T-helper 17 cell (primary cell): Measurements from ENCODE around the gene RAB36. TPM values are rescaled to one million over a fixed set of nuclear protein-coding genes. Genes with fewer than 3 reads are reported as not detected.
A peak's percentile ranks its signal among the peaks of the same experiment; 100 is the strongest.

Source experiments
- ATAC-seq: fragments of 150-1000 bp; cut with Tn5 transposase; 2 replicates; pipeline ENCODE4 v1.10.0; 2021; ENCODE audit warnings: mild to moderate bottlenecking, moderate library complexity
- DNase-seq, 3 donors: peaks; one replicate each; pipeline versions ENCODE4 v3.0.0 to v3.0.0-alpha.2; 2020 to 2021
- H3K9me3 ChIP-seq: one replicate; pipeline ENCODE4 v1.7.0; 2013; ENCODE audit warnings: low read length, mild to moderate bottlenecking; ENCODE audit not compliant: control insufficient read depth, poor library complexity, severe bottlenecking
- H3K27ac Mint-ChIP-seq: one replicate; pipeline ENCODE4 v1.8.0; 2022; ENCODE audit warnings: mild to moderate bottlenecking, moderate library complexity, mixed read lengths
- H3K27me3 Mint-ChIP-seq: one replicate; pipeline ENCODE4 v1.8.0; 2022; ENCODE audit warnings: mixed read lengths
- H3K36me3 Mint-ChIP-seq: one replicate; pipeline ENCODE4 v1.8.0; 2022; ENCODE audit warnings: low read depth, mixed read lengths
- H3K4me1 Mint-ChIP-seq: one replicate; pipeline ENCODE4 v1.8.0; 2022; ENCODE audit warnings: mild to moderate bottlenecking, mixed read lengths
- H3K4me3 Mint-ChIP-seq: one replicate; pipeline ENCODE4 v1.8.0; 2022; ENCODE audit warnings: mild to moderate bottlenecking, moderate library complexity, mixed read lengths
- total RNA-seq, 4 donors: library from RNA in 2 of 4; stranded (reverse) in 2 of 4; gene quantifications; one replicate each; pipeline ENCODE4 v1.2.3 and lab custom pipeline; 2022 to 2026

RAB36 gene
- total RNA-seq, 2 donors from 2014 or later, result 1.1 to 2.4 TPM

DNA sequence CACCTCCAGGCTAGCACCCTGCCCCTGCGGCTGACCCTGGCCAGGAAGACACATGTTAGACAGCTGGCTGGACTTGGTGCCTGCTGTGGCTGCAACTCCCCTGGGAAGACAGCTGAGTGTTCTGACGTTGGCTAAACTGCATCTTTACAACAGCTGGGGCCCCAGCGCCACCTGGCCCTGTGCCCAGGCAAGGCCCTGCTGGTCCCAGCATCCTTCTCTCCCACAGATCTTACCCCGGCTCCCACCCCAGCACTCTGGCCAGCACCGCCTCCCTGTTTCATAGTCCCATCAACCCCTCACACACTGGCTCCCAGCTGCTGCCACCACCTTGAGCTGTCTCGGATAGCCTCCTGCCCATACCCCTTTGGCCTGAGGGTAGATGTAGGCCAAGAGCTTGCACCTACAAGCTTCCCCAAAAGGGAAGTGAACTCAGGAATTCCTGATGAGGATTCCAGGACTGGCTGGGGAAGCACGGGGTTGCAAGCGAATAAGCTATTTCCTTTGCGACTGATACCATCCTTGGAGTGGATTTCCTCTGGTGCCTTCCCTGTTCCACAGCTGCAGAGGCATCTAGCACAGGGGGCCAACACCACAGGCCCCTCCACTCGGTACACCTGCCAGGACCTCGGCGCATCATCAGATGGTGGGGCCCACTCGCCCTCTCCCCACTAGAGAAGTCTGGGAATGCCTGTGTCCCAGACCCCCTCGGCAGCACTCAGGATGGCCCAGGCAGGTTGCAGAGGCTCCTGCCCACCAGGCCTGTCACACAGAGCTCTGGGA, 32.0 kb upstream of the RAB36 start:
- H3K4me1 Mint-ChIP-seq, result no peaks in the 10 kb centered on the region
- no peaks in the 10 kb centered on the region for H3K27me3 Mint-ChIP-seq
- ATAC-seq, result no peak
- H3K9me3 ChIP-seq, result no peaks in the 10 kb centered on the region
- peaks cover 2% of the 10 kb centered on the region for H3K36me3 Mint-ChIP-seq
- no peak overlapping the region for H3K27ac Mint-ChIP-seq
- no peak overlapping the region for H3K4me3 Mint-ChIP-seq
- no peak for DNase-seq

DNA sequence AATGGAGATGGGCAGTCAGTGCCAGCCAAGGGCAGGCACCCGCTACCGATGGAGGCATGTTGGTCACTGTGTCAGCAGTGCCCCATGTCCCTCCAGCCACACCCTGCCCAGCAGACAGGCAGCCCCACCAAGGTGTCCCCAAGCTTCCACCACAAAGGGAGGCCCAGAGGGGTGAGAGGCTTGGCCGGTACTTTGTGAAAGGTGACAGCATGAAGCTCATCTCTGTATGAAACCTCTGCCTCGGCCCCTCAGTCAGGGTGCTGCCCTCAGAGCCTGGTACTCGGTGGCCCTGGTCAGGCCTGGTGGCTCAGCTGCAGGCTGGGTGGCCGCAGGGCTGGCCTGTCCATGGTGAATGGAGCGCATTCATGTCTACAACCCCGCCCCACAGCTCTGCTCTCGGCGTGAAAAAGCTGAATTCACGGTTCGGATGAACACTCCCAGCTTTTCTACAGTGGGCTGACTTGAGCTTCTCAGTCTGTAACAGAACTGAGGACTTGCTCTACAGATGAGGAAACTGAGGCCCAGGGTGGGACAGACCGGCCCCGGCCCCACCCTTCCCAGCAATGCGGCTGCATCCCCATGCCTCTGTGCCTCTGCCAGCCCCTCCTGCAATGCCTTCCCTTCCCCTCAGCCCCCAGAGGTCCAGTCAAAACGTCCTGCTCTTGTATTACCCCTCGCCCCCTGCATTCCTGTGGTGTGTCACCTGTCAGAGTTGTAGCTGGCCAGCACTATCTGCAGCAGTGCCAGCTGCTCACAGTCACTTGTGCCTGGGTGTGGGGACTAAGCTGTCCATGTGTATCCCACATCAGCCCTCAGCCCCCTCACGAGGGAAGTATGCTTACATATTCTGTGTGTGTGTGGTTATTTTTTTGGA, 31.2 kb upstream of the RAB36 start:
- ATAC-seq (no peak), DNase-seq (no peak)
- H3K9me3 ChIP-seq, result no peaks in the 10 kb centered on the region
- no peaks in the 10 kb centered on the region for H3K4me1 Mint-ChIP-seq
- no peak overlapping the region for H3K4me3 Mint-ChIP-seq
- no peaks in the 10 kb centered on the region for H3K27me3 Mint-ChIP-seq
- H3K27ac Mint-ChIP-seq, result no peak overlapping the region
- peaks cover 2% of the 10 kb centered on the region for H3K36me3 Mint-ChIP-seq

DNA sequence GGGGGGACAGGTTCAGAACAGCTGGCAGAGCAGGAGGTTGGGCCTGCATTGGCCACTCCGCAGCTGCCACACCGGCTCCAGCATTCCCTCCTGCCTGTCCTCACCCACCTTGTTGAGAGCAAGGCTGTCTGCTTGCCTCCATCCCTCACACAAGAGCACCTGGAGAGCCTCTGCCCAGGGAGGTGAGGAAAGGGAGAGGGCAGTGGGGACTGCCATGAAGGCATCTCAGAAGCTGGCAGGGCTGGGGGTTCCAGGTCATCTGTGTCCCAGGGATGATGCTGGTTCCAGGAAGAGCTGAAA, 30.6 kb upstream of the RAB36 start:
- Mint-ChIP-seq H3K4me3 (no peak overlapping the region), H3K27ac (no peak overlapping the region), H3K4me1 (peaks cover 4% of the 10 kb centered on the region), H3K27me3 (no peaks in the 10 kb centered on the region), H3K36me3 (peaks cover 2% of the 10 kb centered on the region)
- no peak for DNase-seq
- no peak for ATAC-seq
- no peaks in the 10 kb centered on the region for H3K9me3 ChIP-seq

DNA sequence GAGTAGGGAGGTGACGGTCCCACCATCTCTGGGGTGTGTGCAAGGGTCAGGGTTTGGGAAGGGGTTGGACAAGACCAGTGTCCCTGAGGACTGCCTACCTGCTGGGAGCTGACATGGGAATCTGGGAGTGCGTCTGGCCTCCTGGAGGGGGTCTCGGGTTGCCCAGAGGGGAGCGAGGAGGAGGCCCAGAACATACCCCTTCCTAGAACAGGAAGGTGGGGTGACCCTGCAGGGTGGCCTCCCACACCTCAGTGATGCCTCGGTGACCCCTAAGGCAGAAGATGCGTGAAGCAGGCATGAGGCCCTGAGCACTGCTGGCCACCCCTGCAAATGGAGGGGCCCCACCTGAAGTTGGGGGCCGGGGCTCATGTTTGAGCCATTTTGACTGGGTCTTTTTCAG, 29.9 kb upstream of the RAB36 start:
- Mint-ChIP-seq H3K4me1 (peaks cover 6% of the 10 kb centered on the region), H3K36me3 (peaks cover 2% of the 10 kb centered on the region), H3K27ac (no peak overlapping the region), H3K4me3 (no peak overlapping the region), H3K27me3 (no peaks in the 10 kb centered on the region)
- DNase-seq, result no peak
- ATAC-seq, result no peak
- no peaks in the 10 kb centered on the region for H3K9me3 ChIP-seq

DNA sequence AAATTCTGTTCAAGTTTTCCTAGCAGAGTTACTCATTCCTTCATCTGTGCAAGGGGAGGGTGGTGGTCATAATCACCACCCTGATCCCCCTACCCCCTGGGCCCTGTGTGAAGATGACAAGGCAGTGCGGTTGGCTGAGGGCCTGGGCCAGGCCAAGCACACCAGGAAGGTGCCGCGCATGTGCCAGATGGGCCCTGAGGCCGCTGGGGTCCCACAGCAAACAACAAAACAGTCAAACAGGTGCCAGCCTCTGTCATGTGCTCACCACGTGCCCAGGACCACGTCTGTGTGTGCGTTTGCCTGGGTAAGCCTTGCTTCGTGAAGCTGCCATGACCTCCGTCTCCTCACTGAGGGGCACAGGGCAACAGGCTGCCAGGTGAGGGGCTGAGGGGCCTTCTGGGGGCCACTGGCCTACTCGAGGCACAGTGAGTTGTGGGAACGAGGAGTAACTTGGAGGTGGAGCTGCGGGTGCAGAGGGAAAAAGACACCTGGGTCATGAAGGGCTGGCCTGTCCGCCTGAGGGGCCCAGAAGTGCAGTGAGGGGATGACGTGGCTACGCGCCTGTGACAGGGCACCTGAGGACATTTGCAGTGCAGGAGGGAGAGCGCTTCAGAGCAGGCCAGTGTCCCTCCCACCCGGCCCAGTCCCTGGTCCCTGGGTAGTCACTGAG, 29.3 kb upstream of the RAB36 start:
- no peak overlapping the region for H3K4me3 Mint-ChIP-seq
- H3K4me1 Mint-ChIP-seq, result peaks cover 6% of the 10 kb centered on the region
- no peak for DNase-seq
- no peaks in the 10 kb centered on the region for H3K27me3 Mint-ChIP-seq
- H3K9me3 ChIP-seq, result no peaks in the 10 kb centered on the region
- ATAC-seq, result no peak
- H3K27ac Mint-ChIP-seq, result no peak overlapping the region
- H3K36me3 Mint-ChIP-seq, result peaks cover 2% of the 10 kb centered on the region

DNA sequence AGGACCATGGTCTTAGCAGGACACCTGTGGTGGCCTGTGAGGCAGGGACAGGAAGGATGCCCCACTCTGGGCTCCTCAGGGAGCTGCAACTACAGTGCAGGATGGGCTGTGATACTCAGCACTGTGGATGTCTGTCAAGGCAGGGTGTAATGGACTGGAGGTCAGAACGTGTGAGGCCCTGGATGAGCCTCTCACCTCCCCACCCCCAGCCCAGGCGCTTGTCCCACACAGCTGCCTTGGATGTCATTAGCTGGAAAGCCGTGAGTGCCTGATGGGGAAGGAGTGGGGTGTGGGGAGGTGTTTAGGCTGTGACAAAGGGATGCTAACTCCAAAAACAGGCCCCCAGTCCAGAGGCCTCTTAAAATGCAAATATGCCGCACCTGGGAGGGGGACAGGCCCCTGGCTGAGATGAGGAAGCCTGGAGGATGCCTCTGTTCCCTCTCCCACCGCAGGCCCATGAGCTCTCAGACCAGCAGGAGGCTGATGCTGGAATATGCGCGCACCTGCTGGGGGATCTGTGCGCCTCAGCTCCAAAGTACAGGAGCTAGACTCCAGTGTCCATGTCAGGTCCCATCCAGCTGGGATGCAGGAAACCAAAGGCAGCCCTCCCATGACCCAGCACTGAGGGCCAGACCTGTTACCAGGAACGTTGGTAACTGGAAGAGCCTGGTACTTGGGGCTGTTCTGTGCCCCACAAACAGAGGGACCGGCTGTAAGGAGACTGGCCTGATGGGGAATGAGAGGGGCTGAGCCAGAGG, 28.6 kb upstream of the RAB36 start:
- H3K27me3 Mint-ChIP-seq, result no peaks in the 10 kb centered on the region
- no peaks in the 10 kb centered on the region for H3K9me3 ChIP-seq
- no peak for ATAC-seq
- no peak overlapping the region for H3K27ac Mint-ChIP-seq
- peaks cover 2% of the 10 kb centered on the region for H3K36me3 Mint-ChIP-seq
- peaks cover 6% of the 10 kb centered on the region for H3K4me1 Mint-ChIP-seq
- no peak for DNase-seq
- H3K4me3 Mint-ChIP-seq, result no peak overlapping the region

DNA sequence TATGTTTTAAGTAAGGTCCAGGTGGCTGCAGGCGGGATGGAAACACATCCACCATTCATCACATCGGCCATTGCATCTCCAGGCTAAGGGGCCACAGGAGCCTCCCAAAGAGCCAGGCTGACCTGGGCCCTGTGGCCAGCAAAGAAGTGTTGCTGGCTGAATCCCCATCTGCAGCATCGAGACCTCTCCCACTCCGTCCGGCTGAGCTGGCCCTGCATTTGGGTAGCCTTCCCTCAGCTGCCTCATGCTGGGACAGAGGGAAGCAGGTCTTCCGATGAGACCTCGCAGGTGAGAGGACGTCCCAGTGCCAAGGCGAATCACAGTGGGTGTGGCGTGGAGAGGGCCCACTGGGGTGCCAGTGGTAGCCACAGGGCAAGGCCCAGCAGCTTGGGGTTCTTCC, 28.0 kb upstream of the RAB36 start:
- Mint-ChIP-seq H3K27ac (no peak overlapping the region), H3K36me3 (peaks cover 2% of the 10 kb centered on the region), H3K4me1 (peaks cover 6% of the 10 kb centered on the region), H3K27me3 (no peaks in the 10 kb centered on the region), H3K4me3 (no peak overlapping the region)
- no peak for ATAC-seq
- no peak for DNase-seq
- no peaks in the 10 kb centered on the region for H3K9me3 ChIP-seq

DNA sequence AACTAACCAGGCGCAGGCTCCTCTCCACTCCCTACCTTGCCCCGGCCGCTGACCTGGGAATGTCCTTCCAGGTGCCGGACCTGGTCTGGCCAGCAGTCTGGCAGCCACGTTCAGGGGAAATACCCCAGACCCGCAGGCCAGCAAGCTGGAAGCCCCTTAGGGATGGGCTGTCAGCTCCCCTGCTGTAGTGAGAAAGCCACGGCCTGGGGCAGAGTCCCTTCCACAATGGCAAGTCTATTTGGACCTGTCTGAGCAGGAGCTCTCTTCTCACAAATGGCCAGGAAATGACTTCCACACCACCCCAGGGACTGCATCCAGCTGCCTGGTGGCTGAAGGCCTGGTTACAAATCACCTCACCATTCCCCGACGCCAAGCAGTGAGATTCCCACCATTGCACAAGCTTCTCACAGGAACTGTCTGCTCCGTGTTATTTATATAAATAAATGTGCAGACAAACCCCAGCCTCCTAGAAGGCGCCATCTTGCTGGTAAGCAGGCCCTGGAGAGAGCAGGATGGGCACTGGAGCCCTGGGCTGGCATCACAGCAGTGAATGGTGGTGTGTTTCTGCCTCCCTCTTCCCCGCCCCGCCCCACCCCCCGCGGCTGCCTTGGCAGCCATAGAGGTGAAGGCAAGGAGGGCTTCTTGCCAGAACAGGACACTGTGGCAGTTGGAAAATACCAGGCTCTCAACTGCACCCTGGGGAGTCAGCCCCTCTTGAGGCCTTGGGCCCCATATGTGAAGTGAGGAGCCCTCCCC, 27.2 kb upstream of the RAB36 start:
- H3K27ac Mint-ChIP-seq, result peak overlapping the region; percentile 85

DNA sequence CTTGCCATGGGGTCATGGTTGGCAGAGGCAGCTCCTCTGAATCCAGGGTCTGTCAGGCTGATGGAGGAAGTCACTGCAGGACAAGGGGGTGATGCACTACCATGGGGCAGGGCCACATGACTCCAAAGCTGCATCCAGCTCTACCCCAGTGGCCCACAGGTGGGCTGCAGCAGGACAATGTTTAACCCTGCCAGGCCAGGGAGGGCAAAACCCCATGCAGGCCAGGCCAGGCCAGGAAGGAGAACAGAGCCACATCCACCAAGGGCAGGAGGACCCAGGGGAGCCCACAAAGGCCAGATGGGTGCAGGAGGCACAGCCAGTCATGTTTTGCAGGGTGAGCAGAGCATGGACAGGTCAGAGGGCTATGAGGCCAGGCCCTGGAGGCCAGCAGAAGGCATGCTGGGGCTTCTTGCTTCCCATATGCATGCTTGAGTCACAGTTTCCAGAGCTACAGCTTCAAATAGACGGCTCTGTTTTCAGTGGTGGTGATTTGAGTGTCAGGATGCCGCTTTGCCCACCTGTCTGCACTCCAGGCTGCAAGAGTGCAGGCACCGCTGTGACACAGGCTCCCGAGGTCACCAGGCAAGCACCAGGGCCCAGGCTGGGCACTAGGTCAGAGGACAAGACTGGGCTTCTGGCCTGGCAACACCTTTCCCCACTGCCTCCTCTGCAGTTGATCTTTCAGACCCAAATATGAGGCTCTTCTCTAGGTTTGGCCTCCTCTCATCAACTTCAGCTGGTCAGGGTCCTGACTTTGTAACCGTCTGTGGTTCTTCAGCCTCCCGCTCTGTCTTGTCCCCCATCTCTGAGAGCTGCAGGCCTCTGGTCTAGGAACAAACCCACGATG, 26.4 kb upstream of the RAB36 start:
- peak overlapping the region; percentile 85 for H3K27ac Mint-ChIP-seq

More for the DNA sequence above, 27.2 kb upstream of the RAB36 start:
- Mint-ChIP-seq H3K27me3 (peaks cover under 1% of the 10 kb centered on the region), H3K4me3 (no peak overlapping the region), H3K4me1 (peaks cover 6% of the 10 kb centered on the region), H3K36me3 (peaks cover 2% of the 10 kb centered on the region)
- no peaks in the 10 kb centered on the region for H3K9me3 ChIP-seq
- no peak for DNase-seq
- ATAC-seq, result no peak

DNA sequence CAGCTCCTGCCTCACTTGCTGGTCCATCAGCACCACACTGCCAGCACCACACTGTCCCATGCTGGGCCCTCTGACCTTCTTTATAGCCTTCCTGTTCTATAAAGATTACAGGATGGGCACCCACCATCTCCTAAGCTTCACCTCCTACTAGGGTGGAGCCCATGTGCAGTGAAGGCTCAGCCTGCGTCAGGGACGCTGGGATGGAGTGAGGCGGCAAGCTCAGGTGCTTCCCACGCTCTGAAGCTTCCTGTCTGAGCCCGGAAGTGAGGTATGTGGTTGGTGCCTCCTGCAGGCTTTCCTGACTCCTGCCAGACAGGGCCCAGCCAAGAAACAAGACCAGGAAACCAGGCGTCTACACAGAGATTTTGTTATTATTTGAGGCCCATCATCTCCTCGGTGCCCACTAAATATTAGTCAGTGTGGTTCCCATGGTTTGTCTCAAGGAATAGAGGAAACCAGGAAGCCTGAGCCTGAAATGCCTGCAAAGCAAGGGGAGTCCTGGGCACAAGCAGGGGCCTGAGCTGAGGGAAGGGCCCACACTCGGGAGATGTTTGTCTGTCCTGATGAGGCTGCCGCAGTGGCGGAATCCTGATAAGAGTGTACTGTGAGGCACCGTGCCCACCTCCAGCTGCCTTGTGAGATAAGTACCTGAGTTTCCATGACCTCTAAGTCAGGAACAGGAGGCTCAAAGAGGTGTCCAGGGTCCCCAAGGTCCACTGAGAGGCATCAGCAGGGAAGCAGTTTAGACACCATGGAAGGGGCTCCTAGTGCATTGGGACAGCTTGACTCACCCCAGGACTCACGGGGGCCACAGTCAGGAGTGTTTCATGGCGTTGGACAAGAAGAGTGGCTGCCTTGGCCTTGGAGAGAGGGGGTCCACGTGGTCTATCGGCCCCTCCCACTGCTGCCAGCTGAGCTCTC, 25.5 kb upstream of the RAB36 start:
- peak overlapping the region; percentile 65 for H3K4me3 Mint-ChIP-seq
- ATAC-seq (peak; percentile 95), DNase-seq (peak; percentile 24 to 39 (median 31))
- H3K36me3 Mint-ChIP-seq, result peaks cover 2% of the 10 kb centered on the region
- H3K27ac Mint-ChIP-seq, result peak overlapping the region; percentile 85
- no peaks in the 10 kb centered on the region for H3K9me3 ChIP-seq
- peaks cover 4% of the 10 kb centered on the region for H3K27me3 Mint-ChIP-seq
- peaks cover 6% of the 10 kb centered on the region for H3K4me1 Mint-ChIP-seq

More for the DNA sequence above, 26.4 kb upstream of the RAB36 start:
- peaks cover 2% of the 10 kb centered on the region for H3K36me3 Mint-ChIP-seq
- peak overlapping the region; percentile 65 for H3K4me3 Mint-ChIP-seq
- H3K9me3 ChIP-seq, result no peaks in the 10 kb centered on the region
- DNase-seq, result no peak
- H3K4me1 Mint-ChIP-seq, result peaks cover 6% of the 10 kb centered on the region
- no peak for ATAC-seq
- peaks cover 4% of the 10 kb centered on the region for H3K27me3 Mint-ChIP-seq

DNA sequence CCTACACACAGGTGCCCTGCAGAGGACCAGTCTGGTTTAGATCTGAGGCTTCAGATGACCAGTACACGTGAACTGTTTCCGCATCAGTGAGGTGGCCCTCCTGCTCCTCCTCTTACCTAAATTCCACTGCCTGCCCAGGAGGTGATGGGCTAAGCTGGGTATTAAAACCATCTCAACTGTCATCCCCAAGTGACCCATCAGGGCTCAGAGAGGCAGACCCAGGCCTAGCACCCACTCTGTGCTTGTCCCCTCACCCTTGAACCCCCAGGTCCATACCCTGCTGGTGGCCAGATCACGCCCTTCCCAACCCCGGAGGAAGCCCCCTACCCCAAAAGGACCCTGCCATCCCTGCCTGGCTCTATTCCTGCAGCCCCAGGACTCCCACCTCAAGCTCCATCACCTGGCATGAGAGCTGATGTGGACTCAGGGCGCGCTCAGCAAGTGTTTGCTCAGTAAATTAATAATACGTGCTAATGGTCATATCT, 24.8 kb upstream of the RAB36 start:
- ATAC-seq, result no peak
- H3K27ac Mint-ChIP-seq, result peak overlapping the region; percentile 85
- H3K4me1 Mint-ChIP-seq, result peaks cover 6% of the 10 kb centered on the region
- no peak for DNase-seq
- H3K27me3 Mint-ChIP-seq, result peaks cover 4% of the 10 kb centered on the region
- peaks cover 2% of the 10 kb centered on the region for H3K36me3 Mint-ChIP-seq
- no peaks in the 10 kb centered on the region for H3K9me3 ChIP-seq
- no peak overlapping the region for H3K4me3 Mint-ChIP-seq
